Kasumi-1 (cell line): Measurements from ENCODE around the gene PHLPP2.
"Not testable (repeated sequence)": the region's sequence is repeated elsewhere in the genome, so short reads cannot be mapped to it uniquely, and the experiment has no call there.

Experiments
- DNase-seq, 2 experiments: peaks; one replicate each; lab custom pipeline; 2025; lab: John Stamatoyannopoulos, UW

PHLPP2 gene

GRCh38 chr16:71623597-71623996 lies 100.9 kb downstream of the PHLPP2 start:
- no peak for DNase-seq

GRCh38 chr16:71622088-71622487 lies 102.4 kb downstream of the PHLPP2 start:
- no peak for DNase-seq

GRCh38 chr16:71618429-71618828 lies 106.1 kb downstream of the PHLPP2 start:
- no peak for DNase-seq

- DNase-seq: not testable (repeated sequence)
Observed at GRCh38 chr16:71614956-71615355, 109.5 kb downstream of the PHLPP2 start.

- DNase-seq: peak; percentile 67 to 74
Observed at GRCh38 chr16:71610936-71611871, 113.3 kb downstream of the PHLPP2 start.

- DNase-seq: no peak
Observed at GRCh38 chr16:71610447-71610846, 114.1 kb downstream of the PHLPP2 start.

GRCh38 chr16:71609066-71609465 lies 115.4 kb downstream of the PHLPP2 start:
- no peak for DNase-seq

- no peak for DNase-seq
Observed at GRCh38 chr16:71600822-71601221, 123.7 kb downstream of the PHLPP2 start.

GRCh38 chr16:71598426-71598825 lies 126.1 kb downstream of the PHLPP2 start:
- DNase-seq: not testable (repeated sequence)

- not testable (repeated sequence) for DNase-seq
Observed at GRCh38 chr16:71595340-71595826, 129.1 kb downstream of the PHLPP2 start.
